Prostate gland (tissue), 2 donors: ENCODE results near the gene RANBP3. TPM values are rescaled to one million over a fixed set of nuclear protein-coding genes. Genes with fewer than 3 reads are reported as not detected.

ENCODE experiments used
- DNase-seq: peaks from one replicate; pipeline ENCODE4 v3.0.0-alpha.2; 2019; ENCODE audit warnings: low spot score
- H3K27ac ChIP-seq, 2 donors: fragments of 200-600 bp; sonication (generic); 2 replicates each; pipeline ENCODE4 v1.5.1; 2017 to 2019
- H3K27me3 ChIP-seq: fragments of 200-600 bp; sonication (generic); replicated peaks from 2 replicates; pipeline ENCODE4 v1.5.1; 2019; ENCODE audit not compliant: insufficient read depth
- H3K36me3 ChIP-seq, 2 donors: fragments of 200-600 bp; sonication (generic); 1 replicate in 1 of 2; 2 replicates in 1 of 2; pipeline versions ENCODE4 v1.5.1 to v1.8.1; 2017 to 2019
- H3K4me1 ChIP-seq: fragments of 200-600 bp; sonication (generic); replicated peaks from 2 replicates; pipeline ENCODE4 v1.5.1; 2019
- H3K4me3 ChIP-seq, 2 donors: fragments of 200-600 bp; sonication (generic); 2 replicates each; pipeline ENCODE4 v1.5.1; 2017 to 2019
- H3K9me3 ChIP-seq: fragments of 200-600 bp; sonication (generic); 2 replicates; pipeline ENCODE4 v1.5.1; 2017
- POLR2A ChIP-seq: fragments of 450-650 bp; IDR thresholded peaks from one replicate; pipeline ENCODE4 v1.6.1; 2016; ENCODE audit warnings: antibody characterized with exemption, mild to moderate bottlenecking
- POLR2AphosphoS5 ChIP-seq: sonication (generic); formaldehyde crosslinking; IDR thresholded peaks from one replicate; pipeline ENCODE4 v1.6.1; 2017; ENCODE audit warnings: antibody characterized with exemption
- WGBS: methylation state at CpG from one replicate; pipeline ENCODE4 v1.1.5; 2018; 5-methylcytosine and 5-hydroxymethylcytosine counted together
- intact Hi-C: fragments of 100-400 bp; cut with DNase I; formaldehyde crosslinking; loops from one replicate; pipeline ENCODE4 v1.14.2; 2022
- total RNA-seq, 2 donors: library from RNA; depleted of rRNA; stranded (reverse); fragments of >200 nt; gene quantifications; one replicate each; pipeline ENCODE4 v1.1.0, GENCODE V29; 2016
- TF ChIP-seq, protein P1 (sequence below), 4 experiments: fragments of 200-600 bp in 2 of 4; fragments of 450-650 bp in 2 of 4; sonication (generic) in 2 of 4; IDR thresholded peaks; 1 replicate in 3 of 4; 2 replicates in 1 of 4; pipeline ENCODE4 v1.5.1; 2016 to 2019; ENCODE audit warnings: antibody characterized with exemption in 4 of 4, mild to moderate bottlenecking in 2 of 4, moderate library complexity in 2 of 4

The RANBP3 gene
- total RNA-seq, 2 donors from 2014 or later: 84.6 to 120 TPM

DNA sequence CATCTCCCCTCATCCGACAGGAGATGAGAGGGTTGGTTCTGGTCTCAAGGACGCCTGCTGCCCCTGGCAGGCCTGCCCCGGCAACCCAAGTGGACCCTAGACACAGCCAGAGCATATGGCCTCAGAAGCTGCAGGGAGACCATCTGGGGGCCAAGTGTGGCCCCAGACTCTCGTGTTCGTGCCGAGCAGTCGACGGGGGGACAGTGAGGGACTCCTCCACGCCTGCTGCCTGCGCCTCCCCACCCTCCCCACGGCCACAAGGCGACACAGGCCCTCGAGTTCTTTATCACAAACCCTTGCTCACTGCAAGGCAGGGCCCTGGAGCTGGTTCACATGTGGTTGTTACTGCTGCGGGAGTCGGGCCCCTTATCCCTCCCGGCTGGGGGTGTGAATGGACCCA is 54.6 kb downstream of the RANBP3 start:
- TF ChIP-seq POLR2AphosphoS5 (no peak), POLR2A (no peak)
- TF ChIP-seq, protein P1, sequence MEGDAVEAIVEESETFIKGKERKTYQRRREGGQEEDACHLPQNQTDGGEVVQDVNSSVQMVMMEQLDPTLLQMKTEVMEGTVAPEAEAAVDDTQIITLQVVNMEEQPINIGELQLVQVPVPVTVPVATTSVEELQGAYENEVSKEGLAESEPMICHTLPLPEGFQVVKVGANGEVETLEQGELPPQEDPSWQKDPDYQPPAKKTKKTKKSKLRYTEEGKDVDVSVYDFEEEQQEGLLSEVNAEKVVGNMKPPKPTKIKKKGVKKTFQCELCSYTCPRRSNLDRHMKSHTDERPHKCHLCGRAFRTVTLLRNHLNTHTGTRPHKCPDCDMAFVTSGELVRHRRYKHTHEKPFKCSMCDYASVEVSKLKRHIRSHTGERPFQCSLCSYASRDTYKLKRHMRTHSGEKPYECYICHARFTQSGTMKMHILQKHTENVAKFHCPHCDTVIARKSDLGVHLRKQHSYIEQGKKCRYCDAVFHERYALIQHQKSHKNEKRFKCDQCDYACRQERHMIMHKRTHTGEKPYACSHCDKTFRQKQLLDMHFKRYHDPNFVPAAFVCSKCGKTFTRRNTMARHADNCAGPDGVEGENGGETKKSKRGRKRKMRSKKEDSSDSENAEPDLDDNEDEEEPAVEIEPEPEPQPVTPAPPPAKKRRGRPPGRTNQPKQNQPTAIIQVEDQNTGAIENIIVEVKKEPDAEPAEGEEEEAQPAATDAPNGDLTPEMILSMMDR (IDR thresholded peaks at IDR 0.05): no peak
- no peaks in the 10 kb centered on the region for H3K9me3 ChIP-seq
- H3K27ac ChIP-seq: no peak overlapping the region
- H3K4me1 ChIP-seq: no peaks in the 10 kb centered on the region
- no peak for DNase-seq
- intact Hi-C loops: no loop called here
- H3K4me3 ChIP-seq: no peak overlapping the region
- 96% methylated on average over 16 of the region's 16 CpGs for WGBS
- H3K36me3 ChIP-seq: peaks cover 19 to 22% of the 10 kb centered on the region in 2 donors
- no peaks in the 10 kb centered on the region for H3K27me3 ChIP-seq

DNA sequence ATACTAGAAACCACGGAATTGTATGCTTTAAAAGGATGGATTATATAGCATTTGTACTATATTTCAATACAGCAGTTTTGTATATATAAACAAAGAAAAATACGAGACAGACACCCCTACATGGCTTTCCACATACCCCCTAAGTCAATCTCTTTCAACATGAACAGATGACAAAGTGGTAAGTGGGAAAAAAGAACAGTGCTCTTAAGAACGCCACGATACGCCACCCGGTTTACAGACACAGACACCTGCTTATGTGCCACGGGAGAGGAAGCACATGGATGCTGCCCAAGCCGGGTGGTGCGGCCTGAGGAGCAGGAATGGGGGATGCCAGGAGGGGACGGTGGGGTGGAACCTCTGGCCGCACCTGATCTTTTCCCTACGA is 55.8 kb downstream of the RANBP3 start:
- TF ChIP-seq POLR2A: no peak
- TF ChIP-seq POLR2AphosphoS5: no peak
- TF ChIP-seq, protein P1 (IDR thresholded peaks at IDR 0.05): no peak
- intact Hi-C loops: no loop called here
- Histone ChIP-seq H3K27me3 (no peaks in the 10 kb centered on the region), H3K4me1 (no peaks in the 10 kb centered on the region), H3K9me3 (no peaks in the 10 kb centered on the region), H3K36me3 (peaks cover 24 to 27% of the 10 kb centered on the region in 2 donors), H3K4me3 (no peak overlapping the region), H3K27ac (no peak overlapping the region)
- no peak for DNase-seq
- 84% methylated on average over 12 of the region's 12 CpGs for WGBS

DNA sequence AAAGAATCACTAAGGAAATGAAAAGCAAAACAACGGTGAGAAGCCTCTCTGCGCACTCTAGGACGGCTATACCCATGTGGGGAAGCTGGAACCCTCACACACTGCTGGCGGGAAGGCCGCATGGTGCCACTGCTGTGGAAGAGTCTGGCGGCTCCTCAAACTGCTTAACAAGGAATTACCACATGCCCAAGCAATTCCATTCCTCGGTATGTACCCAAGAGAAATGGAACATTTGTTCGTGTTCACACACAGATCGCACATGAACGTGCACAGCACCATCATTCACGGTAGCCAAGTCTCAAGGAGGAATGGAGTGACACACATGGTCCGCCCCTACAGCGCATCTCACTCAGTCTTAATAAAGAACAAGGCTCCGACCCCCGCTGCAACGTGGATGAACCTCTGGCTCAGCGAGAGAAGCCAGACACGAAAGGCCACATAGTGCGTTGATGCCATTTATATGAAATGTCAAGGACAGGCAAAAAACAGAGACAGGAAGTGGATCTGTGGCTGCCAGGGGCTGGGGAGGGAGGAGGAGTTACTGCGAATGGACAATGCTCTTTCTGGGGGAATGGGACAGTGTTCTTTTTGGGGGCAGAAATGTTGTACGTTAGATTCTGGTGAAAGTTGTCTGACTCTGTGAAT is 56.3 kb downstream of the RANBP3 start:
- no peak overlapping the region for H3K27ac ChIP-seq
- 85% methylated on average over 21 of the region's 21 CpGs for WGBS
- intact Hi-C loops: no loop called here
- DNase-seq: no peak
- no peaks in the 10 kb centered on the region for H3K27me3 ChIP-seq
- H3K4me3 ChIP-seq: no peak overlapping the region
- no peaks in the 10 kb centered on the region for H3K9me3 ChIP-seq
- H3K36me3 ChIP-seq: peaks cover 24 to 29% of the 10 kb centered on the region in 2 donors
- TF ChIP-seq POLR2A (no peak), POLR2AphosphoS5 (no peak)
- TF ChIP-seq, protein P1 (IDR thresholded peaks at IDR 0.05): no peak
- no peaks in the 10 kb centered on the region for H3K4me1 ChIP-seq

DNA sequence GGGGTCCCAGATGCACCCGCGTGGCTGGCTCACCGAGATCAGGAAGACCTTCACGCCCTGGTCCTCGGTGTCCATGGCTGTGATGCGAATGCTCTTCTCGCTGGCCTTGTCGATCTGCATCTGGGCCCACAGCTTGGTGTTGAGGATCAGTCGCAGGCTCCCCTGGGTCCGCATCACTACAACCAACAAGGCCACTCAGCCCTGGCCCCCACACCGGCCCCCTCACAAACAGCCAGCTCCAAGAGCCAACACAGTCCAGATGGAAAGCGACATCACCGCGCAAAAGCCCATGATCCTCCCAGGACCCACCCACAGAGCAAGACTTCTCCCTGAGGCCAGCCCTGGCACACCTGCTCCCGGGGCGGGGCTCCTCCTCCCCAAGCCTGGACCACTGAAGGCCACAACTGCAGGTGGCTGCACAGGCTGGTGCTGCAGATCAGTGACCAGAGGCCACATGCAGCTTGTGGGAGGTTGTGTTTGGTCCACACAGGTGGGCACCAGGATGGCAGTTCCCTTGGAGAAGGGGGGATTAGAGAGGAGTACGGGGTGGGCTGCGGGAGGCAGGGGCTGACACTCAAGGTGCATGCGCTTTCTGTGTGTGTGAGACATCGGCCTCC is 59.4 kb downstream of the RANBP3 start:
- intact Hi-C loops: no loop called here
- TF ChIP-seq POLR2A: no peak
- no peak for TF ChIP-seq POLR2AphosphoS5
- TF ChIP-seq, protein P1 (IDR thresholded peaks at IDR 0.05): no peak
- Histone ChIP-seq H3K9me3 (no peaks in the 10 kb centered on the region), H3K27ac (no peak overlapping the region), H3K4me3 (no peak overlapping the region), H3K27me3 (no peaks in the 10 kb centered on the region), H3K4me1 (peaks cover 17% of the 10 kb centered on the region), H3K36me3 (peaks cover 10 to 15% of the 10 kb centered on the region in 2 donors)
- DNase-seq: no peak
- WGBS: 91% methylated on average over 20 of the region's 20 CpGs
